HG02840 (cell line): ENCODE results near the gene ZNF729.
"Not testable (repeated sequence)": the region's sequence is repeated elsewhere in the genome, so short reads cannot be mapped to it uniquely, and the experiment has no call there.

Source experiments
- ATAC-seq: cut with Tn5 transposase; IDR thresholded peaks from one replicate; pipeline ENCODE4 v1.9.1; 2021; ENCODE audit warnings: mild to moderate bottlenecking, moderate library complexity, moderate number of reproducible peaks; ENCODE audit not compliant: unreplicated experiment, low FRiP score

Gene ZNF729

GRCh38 chr19:22286151-22286810 is at the start of gene ZNF729:
ZNF729 (plus strand) TSS chr19:22286441; CDS start chr19:22286526, 85 bp downstream.
- no peak for ATAC-seq

- no peak for ATAC-seq
These were observed 29.4 kb upstream of the ZNF729 start for GRCh38 chr19:22256856-22257255.

DNA sequence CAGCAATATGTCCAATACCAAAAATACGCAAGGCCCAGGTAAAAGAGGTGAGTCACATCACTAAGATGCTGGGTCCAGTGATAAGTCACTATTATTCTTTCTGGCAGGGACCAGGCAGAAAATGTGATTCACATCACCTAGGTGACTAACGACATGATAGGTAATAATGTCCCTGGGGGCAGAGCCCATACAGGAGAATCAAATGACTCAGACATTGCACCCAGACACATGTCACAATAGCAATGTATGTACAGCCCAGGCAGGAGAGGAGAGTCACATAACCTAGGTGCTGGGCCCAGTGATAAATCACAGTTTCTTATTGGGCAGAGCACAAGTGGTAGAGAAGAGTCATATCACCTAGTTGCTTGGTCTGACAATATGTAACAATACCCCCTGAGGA is 28.9 kb upstream of the ZNF729 start:
- no peak for ATAC-seq

DNA sequence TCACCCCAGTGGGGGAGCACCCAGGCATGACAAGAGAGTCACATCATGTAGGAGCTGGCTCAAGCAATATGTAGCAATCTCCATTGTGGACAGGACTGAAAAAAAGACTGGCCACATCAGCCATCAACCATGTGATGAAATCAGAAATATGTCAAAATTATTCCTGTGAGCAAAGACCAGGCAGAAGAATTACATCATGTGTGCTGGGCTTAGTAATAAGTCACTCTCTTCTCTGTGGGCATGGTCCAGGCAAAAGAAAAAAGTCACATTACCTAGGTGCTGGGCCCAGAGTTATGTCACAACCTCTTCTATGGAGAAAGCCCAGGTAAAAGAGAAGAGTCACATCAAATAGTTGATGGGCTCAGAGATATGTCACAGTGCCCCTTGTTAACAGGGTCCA is 28.3 kb upstream of the ZNF729 start:
- ATAC-seq, result no peak

DNA sequence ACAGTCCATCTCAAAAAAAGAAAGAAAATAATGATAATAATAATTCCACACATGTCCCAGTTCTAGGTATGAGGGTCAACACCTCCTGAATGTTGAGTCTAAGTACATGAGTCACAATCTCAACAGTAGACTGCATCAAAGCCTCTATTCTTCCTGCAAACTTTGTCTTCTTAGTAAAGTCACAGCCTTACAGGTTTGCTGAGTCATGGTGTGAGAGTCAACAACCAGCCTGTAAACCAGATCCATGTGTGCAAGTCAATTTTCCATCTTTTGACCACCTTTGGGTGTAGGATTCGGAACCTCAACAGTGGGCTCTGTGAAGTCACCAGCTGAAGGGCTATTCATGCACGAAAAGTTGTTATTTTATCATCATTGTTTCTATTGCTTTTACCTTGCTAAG is 25.7 kb upstream of the ZNF729 start:
- ATAC-seq, result no peak

- ATAC-seq, result no peak
These were observed 24.6 kb upstream of the ZNF729 start for GRCh38 chr19:22261596-22261995.

GRCh38 chr19:22263121-22263520 is 23.1 kb upstream of the ZNF729 start:
- no peak for ATAC-seq

DNA sequence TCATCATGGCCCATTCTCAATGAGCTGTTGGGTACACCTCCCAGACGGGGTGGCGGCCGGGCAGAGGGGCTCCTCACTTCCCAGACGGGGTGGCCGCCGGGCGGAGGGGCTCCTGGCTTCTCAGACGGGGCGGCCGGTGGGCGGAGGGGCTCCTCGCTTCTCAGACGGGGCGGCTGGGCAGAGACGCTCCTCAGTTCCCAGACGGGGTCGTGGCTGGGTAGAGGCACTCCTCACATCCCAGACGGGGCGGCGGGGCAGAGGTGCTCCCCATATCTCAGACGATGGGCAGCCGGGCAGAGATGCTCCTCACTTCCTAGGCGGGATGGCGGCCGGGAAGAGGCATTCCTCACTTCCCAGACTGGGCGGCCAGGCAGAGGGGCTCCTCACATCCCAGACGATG is 35.3 kb downstream of the ZNF729 start:
- not testable (repeated sequence) for ATAC-seq

DNA sequence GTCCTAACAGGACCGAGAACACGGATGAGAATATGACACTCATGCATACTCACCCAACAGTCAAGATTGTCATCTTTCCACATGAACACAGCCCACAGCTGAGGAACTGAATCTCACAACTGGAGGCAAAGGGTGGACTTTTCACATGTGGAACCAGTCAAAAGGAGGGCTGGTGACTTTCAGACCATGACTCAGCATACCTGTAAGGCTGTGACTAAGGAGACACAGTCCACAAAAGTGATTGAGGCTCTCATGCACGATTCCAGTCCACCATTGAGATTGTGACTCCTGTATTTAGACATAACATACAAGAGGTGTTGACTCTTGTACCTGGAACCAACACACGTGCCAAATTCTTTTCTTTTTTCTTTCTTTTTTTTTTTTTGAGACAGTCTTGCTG is 40.0 kb downstream of the ZNF729 start:
- ATAC-seq, result no peak

DNA sequence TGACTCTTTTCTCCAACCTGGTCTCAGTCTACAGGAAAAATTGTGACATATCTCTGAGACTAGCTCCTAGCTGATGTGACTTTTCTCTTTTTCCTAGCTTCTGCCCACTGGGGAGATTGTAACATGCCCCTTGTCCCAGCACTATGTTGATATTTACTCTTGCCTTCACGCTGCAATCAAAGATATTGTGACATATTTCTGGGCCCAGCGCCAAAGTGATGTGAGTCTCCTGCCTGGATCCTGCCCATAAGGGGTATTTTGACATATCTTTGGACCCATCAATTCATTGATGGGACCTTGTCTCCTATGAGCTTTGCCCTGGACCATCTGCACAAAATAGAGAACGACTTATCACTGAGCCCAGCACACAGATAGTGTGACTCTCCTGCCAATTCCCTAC is 41.1 kb downstream of the ZNF729 start:
- no peak for ATAC-seq

DNA sequence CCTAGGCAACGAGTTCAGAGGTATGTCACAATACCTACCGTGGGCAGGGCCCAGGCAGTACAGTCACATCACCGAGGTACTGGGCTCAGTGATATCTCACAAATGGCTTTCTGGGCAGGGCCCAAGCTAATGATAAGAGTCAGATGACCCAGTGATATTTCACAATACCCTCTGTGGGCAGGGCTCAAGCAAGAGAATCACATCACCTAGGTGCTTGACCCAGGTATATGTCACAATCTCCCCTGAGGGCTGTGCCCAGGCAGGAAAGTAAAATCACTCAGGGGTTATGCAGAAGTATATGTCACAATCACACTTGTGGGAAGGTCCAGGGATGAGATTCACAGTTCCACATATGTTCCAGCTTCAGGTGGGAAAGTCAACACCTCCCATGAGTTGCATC is 45.3 kb downstream of the ZNF729 start:
- ATAC-seq, result no peak

- ATAC-seq, result no peak
These were observed 46.7 kb downstream of the ZNF729 start for GRCh38 chr19:22332924-22333323.

DNA sequence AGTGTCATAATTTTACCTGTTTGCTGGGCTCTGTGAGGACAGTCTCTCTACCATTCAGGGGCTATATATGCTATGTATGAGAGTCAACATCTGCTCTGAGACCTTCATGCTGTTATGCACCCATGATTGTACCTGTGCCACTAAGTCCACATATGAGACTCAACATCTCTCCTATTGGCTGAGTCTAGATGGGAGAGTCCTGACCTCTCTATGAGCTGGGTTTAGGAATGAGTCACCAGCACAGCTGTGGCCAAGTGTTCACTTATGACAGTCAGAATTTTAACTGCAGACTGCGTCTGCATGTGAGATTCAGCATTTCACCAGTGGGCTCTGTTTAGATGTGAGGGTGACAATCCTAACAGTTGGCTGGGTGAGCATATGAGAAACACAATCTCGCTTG is 49.5 kb downstream of the ZNF729 start:
- ATAC-seq, result no peak

DNA sequence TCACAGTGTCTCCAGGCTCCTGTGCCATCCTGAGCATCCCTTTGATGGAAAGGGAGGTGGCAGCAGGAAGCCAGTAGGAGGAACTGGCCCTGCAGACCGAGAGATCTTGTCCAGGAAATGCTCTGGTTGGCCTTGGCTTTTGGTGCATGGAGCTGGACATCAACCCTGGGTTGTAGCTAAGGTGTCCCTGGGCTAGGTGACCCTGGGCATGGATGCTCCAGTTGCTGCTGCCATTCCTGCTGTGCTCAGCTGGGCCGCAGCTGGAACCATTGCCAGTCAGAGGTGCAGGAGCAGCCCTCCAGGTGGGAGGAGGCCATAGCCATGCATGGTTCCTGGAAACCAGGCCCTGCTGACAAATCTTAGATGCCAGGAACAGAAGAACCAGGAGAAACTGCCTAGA is 68.4 kb downstream of the ZNF729 start:
- no peak for ATAC-seq
